B cell (primary cell): Measurements from ENCODE around the gene ACYP1. TPM values are rescaled to one million over a fixed set of nuclear protein-coding genes. Genes with fewer than 3 reads are reported as not detected.

Source experiments
- ATAC-seq: fragments of 200-7000 bp; cut with Tn5 transposase; one replicate; pipeline ENCODE4 v1.10.0; 2021; ENCODE audit warnings: low read depth, mild to moderate bottlenecking, moderate number of reproducible peaks, moderate library complexity
- CTCF ChIA-PET: fragments of 350-600 bp; sonication (Branson Sonifier 250); formaldehyde crosslinking; loops from one replicate; lab custom pipeline; 2021; ENCODE audit warnings: antibody characterized with exemption, inconsistent platforms; lab: Charles Lee
- POLR2A ChIA-PET: fragments of 350-600 bp; sonication (Branson Sonifier 250); formaldehyde crosslinking; loops from one replicate; lab custom pipeline; 2021; ENCODE audit warnings: antibody characterized with exemption; lab: Charles Lee
- DNase-seq: peaks from one replicate; pipeline ENCODE4 v3.0.0; 2013
- H2AFZ ChIP-seq: 2 replicates; pipeline ENCODE4 v1.6.1; 2012; ENCODE audit warnings: mild to moderate bottlenecking, low read depth, low read length; ENCODE audit not compliant: insufficient read depth, poor library complexity, severe bottlenecking
- H3K27ac ChIP-seq, 2 donors: 1 replicate in 1 of 2; 2 replicates in 1 of 2; pipeline ENCODE4 v1.5.1; 2012 to 2013; ENCODE audit warnings: low read length in 2 of 2, mild to moderate bottlenecking in 2 of 2, moderate library complexity in 1 of 2
- H3K27me3 ChIP-seq, 4 experiments: fragments of 200-600 bp in 1 of 4; sonication (generic) in 1 of 4; replicated peaks in 1 of 4; 1 replicate in 2 of 4; 2 replicates in 2 of 4; pipeline versions ENCODE4 v1.6.1 to v1.7.0; 2013 to 2016; ENCODE audit warnings: low read length in 3 of 4, mild to moderate bottlenecking in 2 of 4, mixed read lengths in 1 of 4, moderate library complexity in 1 of 4; ENCODE audit not compliant: insufficient read depth in 4 of 4, control insufficient read depth in 3 of 4; ENCODE audit errors: control extremely low read depth in 1 of 4
- H3K36me3 ChIP-seq, 2 experiments: replicated peaks in 1 of 2; 1 replicate in 1 of 2; 2 replicates in 1 of 2; pipeline versions ENCODE4 v1.6.1 to v1.7.1; 2013; ENCODE audit warnings: low read length in 1 of 2; ENCODE audit not compliant: insufficient read depth in 2 of 2, control insufficient read depth in 1 of 2; ENCODE audit errors: control extremely low read depth in 1 of 2, extremely low read depth in 1 of 2
- H3K4me1 ChIP-seq, 2 donors: fragments of 200-600 bp in 1 of 2; sonication (generic) in 1 of 2; 1 replicate in 1 of 2; 2 replicates in 1 of 2; pipeline versions ENCODE4 v1.5.1 to v1.6.1; 2013 to 2017; ENCODE audit warnings: low read length in 2 of 2; ENCODE audit not compliant: control insufficient read depth in 2 of 2, insufficient read depth in 2 of 2
- H3K4me2 ChIP-seq: replicated peaks from 2 replicates; pipeline ENCODE3; 2012; ENCODE audit warnings: mild to moderate bottlenecking, low read depth, low read length; ENCODE audit not compliant: poor library complexity, severe bottlenecking
- H3K4me3 ChIP-seq, 5 experiments: fragments of 200-600 bp in 1 of 5; sonication (generic) in 1 of 5; 1 replicate in 3 of 5; 2 replicates in 2 of 5; pipeline versions ENCODE4 v1.5.1 to v1.7.0; 2011 to 2016; ENCODE audit warnings: low read length in 4 of 5, mild to moderate bottlenecking in 4 of 5, low read depth in 2 of 5, control low read depth in 1 of 5, moderate library complexity in 1 of 5; ENCODE audit not compliant: insufficient read depth in 1 of 5; ENCODE audit errors: control extremely low read depth in 1 of 5, extremely low read depth in 1 of 5
- H3K79me2 ChIP-seq: fragments of 200-600 bp; sonication (generic); one replicate; pipeline ENCODE4 v1.6.0; 2016; ENCODE audit warnings: low read length; ENCODE audit not compliant: control insufficient read depth, insufficient read depth
- H3K9ac ChIP-seq: fragments of 200-600 bp; sonication (generic); 2 replicates; pipeline ENCODE4 v1.6.1; 2017; ENCODE audit warnings: mild to moderate bottlenecking, low read length, moderate library complexity
- H3K9me3 ChIP-seq, 3 donors: one replicate each; pipeline versions ENCODE4 v1.6.1 to v1.7.1; 2013; ENCODE audit warnings: low read length in 2 of 3; ENCODE audit not compliant: control insufficient read depth in 2 of 3, insufficient read depth in 1 of 3; ENCODE audit errors: control extremely low read depth in 1 of 3
- H4K20me1 ChIP-seq: 2 replicates; pipeline ENCODE4 v1.6.0; 2012; ENCODE audit warnings: mild to moderate bottlenecking, low read length; ENCODE audit not compliant: insufficient read depth, control insufficient read depth, poor library complexity, severe bottlenecking
- H3K27ac Mint-ChIP-seq: one replicate; pipeline ENCODE4 v1.8.0; 2021; ENCODE audit warnings: mixed read lengths
- H3K27me3 Mint-ChIP-seq: one replicate; pipeline ENCODE4 v1.8.0; 2021; ENCODE audit warnings: mixed read lengths
- H3K4me1 Mint-ChIP-seq: one replicate; pipeline ENCODE4 v1.8.0; 2021; ENCODE audit warnings: mixed read lengths
- H3K4me3 Mint-ChIP-seq: one replicate; pipeline ENCODE4 v1.8.0; 2021; ENCODE audit warnings: mixed read lengths
- H3K9me3 Mint-ChIP-seq: one replicate; pipeline ENCODE4 v1.8.0; 2022; ENCODE audit warnings: mixed read lengths; ENCODE audit not compliant: insufficient read depth
- EZH2 ChIP-seq: IDR thresholded peaks from 2 replicates; pipeline ENCODE4 v1.6.1; 2012; ENCODE audit warnings: borderline replicate concordance, low read depth, mild to moderate bottlenecking, moderate library complexity, low read length; ENCODE audit not compliant: insufficient read depth, poor library complexity, severe bottlenecking
- WGBS: methylation state at CpG from one replicate; pipeline ENCODE4 v1.1.5; 2013; ENCODE audit warnings: missing lambda C conversion rate; ENCODE audit not compliant: insufficient coverage; 5-methylcytosine and 5-hydroxymethylcytosine counted together
- intact Hi-C: fragments of 100-400 bp; cut with micrococcal nuclease; formaldehyde crosslinking; loops from one replicate; pipeline ENCODE4 v1.10.0; 2022
- polyA plus RNA-seq: library from polyadenylated mRNA; depleted of rRNA; stranded (reverse); fragments of >200 nt; gene quantifications from 2 replicates; pipeline ENCODE4 v1.2.3, GENCODE V29; 2012
- total RNA-seq, 2 donors: library from RNA; stranded (reverse); fragments of 120-200 nt in 1 of 2; gene quantifications; 1 replicate in 1 of 2; 2 replicates in 1 of 2; pipeline versions ENCODE4 v1.2.3 to v1.2.4, GENCODE V29; 2013 to 2022
- TF ChIP-seq, protein P1 (sequence below): fragments of 200-600 bp; IDR thresholded peaks from one replicate; pipeline ENCODE4 v1.8.0; 2022; ENCODE audit warnings: antibody characterized with exemption, mild to moderate bottlenecking

ACYP1 gene
- total and polyA plus RNA-seq, 2 donors (not counting 1 experiment from before 2014, with no cell fraction given): 38.3 to 46.7 TPM

DNA sequence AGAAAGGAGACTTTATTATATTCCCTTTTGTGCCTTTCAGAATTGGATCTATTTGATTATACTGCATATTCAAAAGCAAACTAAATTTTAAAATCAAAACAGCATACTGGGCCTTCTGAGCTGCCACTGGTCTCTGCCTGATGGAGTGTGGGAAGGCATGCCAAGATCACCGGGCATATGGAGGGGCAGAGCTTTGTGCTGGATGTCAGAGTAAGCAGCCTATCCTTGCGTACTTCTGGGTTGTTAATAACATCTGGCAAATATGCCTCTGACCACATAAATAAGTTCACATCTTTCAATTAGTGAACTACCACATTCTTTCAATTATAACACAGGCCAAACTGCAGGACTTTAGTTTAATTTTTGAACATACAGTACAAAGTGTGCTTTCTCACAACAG lies 30.9 kb downstream of the ACYP1 start:
- ATAC-seq: no peak

DNA sequence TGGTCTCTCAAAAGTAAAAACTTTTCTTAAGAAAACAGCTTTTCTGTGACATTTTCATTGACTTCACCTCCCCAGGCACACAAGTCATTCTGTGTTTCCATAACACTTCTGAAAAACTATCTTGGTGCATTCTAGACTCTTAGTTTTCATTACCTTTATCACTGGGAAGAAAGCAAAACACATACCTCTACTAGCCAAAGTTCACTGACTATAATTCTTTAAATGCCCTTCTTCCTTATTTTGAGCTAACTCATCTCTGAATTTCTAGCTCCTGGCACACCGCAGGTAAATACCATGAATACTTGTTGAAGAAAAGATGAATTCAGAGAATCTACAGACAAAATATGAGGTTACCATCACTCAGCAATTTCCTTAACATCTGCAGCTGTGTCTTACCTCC lies 33.7 kb downstream of the ACYP1 start:
- Histone ChIP-seq H3K4me2 (no peak overlapping the region), H3K9ac (no peak overlapping the region), H3K36me3 (peaks cover 9 to 29% of the 10 kb centered on the region in 2 experiments), H3K79me2 (no peaks in the 10 kb centered on the region), H3K4me1 (no peaks in the 10 kb centered on the region), H3K4me3 (no peak overlapping the region), H3K27ac (no peak overlapping the region), H3K27me3 (no peaks in the 10 kb centered on the region), H3K9me3 (no peaks in the 10 kb centered on the region), H4K20me1 (no peaks in the 10 kb centered on the region), H2AFZ (no peak overlapping the region)
- ChIA-PET POLR2A (no interaction called here), CTCF (no interaction called here)
- whole genome bisulfite sequencing: no CpG with 5 or more reads among the region's 1 CpG
- Mint-ChIP-seq H3K27me3 (no peaks in the 10 kb centered on the region), H3K27ac (no peak overlapping the region), H3K4me1 (no peaks in the 10 kb centered on the region), H3K4me3 (no peak overlapping the region), H3K9me3 (no peaks in the 10 kb centered on the region)
- DNase-seq: no peak
- ATAC-seq: no peak
- no peak for TF ChIP-seq EZH2
- TF ChIP-seq, protein P1, sequence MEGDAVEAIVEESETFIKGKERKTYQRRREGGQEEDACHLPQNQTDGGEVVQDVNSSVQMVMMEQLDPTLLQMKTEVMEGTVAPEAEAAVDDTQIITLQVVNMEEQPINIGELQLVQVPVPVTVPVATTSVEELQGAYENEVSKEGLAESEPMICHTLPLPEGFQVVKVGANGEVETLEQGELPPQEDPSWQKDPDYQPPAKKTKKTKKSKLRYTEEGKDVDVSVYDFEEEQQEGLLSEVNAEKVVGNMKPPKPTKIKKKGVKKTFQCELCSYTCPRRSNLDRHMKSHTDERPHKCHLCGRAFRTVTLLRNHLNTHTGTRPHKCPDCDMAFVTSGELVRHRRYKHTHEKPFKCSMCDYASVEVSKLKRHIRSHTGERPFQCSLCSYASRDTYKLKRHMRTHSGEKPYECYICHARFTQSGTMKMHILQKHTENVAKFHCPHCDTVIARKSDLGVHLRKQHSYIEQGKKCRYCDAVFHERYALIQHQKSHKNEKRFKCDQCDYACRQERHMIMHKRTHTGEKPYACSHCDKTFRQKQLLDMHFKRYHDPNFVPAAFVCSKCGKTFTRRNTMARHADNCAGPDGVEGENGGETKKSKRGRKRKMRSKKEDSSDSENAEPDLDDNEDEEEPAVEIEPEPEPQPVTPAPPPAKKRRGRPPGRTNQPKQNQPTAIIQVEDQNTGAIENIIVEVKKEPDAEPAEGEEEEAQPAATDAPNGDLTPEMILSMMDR: no peak
- intact Hi-C loops: no loop called here

More for the DNA sequence above, 30.9 kb downstream of the ACYP1 start:
- ChIA-PET POLR2A (no interaction called here), CTCF (no interaction called here)
- no peak for DNase-seq
- Histone ChIP-seq H3K79me2 (no peaks in the 10 kb centered on the region), H3K4me2 (no peak overlapping the region), H3K9ac (no peak overlapping the region), H3K4me3 (no peak overlapping the region), H3K36me3 (peaks cover 7 to 36% of the 10 kb centered on the region in 2 experiments), H3K27me3 (no peaks in the 10 kb centered on the region), H2AFZ (no peak overlapping the region), H3K9me3 (no peaks in the 10 kb centered on the region), H3K27ac (no peak overlapping the region), H3K4me1 (no peaks in the 10 kb centered on the region), H4K20me1 (no peaks in the 10 kb centered on the region)
- no CpG with 5 or more reads among the region's 2 CpGs for WGBS
- Mint-ChIP-seq H3K27me3 (no peaks in the 10 kb centered on the region), H3K27ac (no peak overlapping the region), H3K4me3 (no peak overlapping the region), H3K4me1 (no peaks in the 10 kb centered on the region), H3K9me3 (no peaks in the 10 kb centered on the region)
- intact Hi-C loops: no loop called here
- TF ChIP-seq EZH2: no peak
- TF ChIP-seq, protein P1: no peak
